GM21825 (cell line): ENCODE measurements around the gene PRR14.
"Not testable (repeated sequence)": the region's sequence is repeated elsewhere in the genome, so short reads cannot be mapped to it uniquely, and the experiment has no call there.

ENCODE experiments used
- ATAC-seq: cut with Tn5 transposase; IDR thresholded peaks from one replicate; pipeline ENCODE4 v1.9.1; 2021; ENCODE audit warnings: mild to moderate bottlenecking, moderate library complexity; ENCODE audit not compliant: unreplicated experiment

The PRR14 gene

DNA sequence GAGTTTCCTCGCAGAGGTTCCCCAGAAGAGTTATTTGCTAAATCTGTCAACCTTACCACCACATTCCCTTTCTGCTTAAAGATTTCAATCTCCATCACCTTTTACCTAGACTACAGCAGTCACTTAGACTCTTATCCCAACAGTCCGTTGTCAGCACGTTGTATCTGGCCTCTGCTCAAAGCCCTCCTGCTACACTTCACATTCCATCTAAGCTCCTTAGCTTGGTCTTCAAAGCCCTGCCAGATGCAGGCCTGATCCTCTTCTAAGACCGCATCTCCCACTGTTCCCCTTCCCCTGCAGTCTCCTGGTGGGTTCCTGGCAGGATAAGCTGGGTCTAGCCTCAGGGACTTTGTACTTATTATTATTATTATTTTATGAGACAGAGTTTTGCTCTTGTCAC is 37.9 kb downstream of the PRR14 start:
- ATAC-seq, result no peak

DNA sequence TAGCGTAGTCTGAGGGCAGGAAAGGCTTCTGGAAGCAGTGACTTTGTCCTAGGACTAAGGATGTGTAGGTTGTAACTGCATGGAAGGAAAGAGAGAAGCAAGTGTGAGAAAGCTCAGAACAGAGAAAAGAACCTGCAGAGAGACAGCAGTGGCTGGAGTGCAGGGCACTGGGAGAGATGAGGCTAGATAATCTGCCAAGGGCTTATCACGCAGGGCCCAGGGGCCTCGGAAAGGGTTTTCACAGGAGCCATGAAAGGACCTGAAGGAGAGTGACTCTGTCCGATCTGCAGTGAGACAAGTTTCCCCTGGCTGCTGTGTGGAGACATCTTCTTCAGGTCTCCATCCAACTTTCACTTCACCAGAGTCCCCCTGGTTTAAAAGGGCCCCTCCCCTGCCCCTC is 41.1 kb downstream of the PRR14 start:
- no peak for ATAC-seq

DNA sequence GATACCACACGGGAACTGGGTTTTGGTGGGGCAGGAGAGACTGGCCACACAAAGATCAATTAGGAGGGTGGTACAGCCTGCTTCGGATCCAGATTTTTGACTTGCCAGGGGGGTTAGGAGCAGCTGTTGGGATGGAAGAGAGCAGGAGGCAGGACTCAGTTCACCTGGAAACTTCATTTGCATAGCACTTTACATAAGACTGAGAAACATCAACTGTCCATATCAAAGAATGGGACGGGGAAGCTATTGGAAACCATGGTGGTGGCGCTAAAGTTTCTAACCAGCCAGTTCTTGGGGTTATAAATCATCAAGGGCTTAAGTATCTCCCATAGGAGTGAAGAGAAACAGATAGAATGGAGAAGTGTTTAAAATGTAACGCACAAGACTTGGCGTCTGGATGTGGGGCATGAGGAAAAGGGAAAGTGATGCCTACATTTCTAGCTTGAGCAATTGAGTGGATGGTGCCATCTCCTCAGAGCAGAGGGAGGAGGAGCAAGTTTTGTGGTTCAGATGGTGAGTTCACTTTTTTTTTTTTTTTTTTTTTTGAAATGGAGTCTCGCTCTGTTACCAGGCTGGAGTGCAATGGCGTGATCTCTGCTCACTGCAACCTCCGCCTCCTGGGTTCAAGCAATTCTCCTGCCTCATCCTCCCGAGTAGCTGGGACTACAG is 41.8 kb downstream of the PRR14 start:
- ATAC-seq, result no peak

DNA sequence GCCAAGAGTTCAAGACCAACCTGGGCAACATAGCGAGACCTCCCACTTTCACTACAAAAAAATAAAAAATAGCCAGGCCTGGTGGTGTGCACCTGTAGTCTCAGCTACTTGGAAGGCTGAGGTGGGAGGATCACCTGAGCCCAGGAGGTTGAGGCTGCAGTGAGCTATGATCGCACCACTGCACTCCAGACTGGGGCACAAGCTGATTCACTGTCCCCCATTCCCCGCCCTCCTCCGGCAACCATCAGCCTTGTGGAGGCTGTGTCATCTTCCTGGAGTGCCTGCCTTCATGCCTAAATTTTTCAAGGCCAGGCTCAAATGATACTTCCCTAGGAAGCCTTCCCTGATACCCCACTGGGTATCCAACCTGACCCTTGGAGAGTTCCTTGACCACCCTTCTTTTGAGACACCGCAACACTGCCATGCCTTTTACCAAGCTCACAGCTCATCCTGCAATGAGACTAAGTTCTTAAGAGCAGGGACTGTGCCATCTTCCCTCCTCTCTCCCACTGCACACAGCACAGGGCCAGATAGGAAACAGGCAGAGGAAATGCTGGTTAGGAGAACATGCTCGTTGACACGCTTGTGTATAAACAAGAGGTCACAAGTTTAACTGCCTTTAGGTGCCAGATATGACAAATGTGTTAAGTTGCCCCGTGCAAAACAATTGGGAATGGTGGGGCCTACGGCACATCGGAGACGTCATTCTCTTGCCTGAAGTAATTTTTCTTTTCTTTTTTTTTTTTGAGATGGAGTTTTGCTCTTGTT is 44.4 kb downstream of the PRR14 start:
- no peak for ATAC-seq

DNA sequence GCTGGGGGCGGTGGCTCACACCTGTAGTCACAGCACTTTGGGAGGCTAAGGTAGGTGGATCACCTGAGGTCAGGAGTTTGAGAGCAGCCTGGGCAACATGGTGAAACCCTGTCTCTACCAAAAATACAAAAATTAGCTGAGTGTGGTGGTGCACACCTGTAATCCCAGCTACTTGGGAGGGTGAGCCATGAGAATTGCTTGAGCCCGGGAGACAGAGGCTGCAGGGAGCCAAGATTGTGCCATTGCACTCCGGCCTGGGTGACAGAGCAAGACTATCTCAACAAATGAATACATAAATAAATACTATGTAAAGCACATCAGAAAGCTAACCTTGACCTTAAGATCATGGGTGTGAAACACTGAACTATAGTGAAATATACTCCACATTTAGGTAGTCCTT is 45.9 kb downstream of the PRR14 start:
- not testable (repeated sequence) for ATAC-seq

DNA sequence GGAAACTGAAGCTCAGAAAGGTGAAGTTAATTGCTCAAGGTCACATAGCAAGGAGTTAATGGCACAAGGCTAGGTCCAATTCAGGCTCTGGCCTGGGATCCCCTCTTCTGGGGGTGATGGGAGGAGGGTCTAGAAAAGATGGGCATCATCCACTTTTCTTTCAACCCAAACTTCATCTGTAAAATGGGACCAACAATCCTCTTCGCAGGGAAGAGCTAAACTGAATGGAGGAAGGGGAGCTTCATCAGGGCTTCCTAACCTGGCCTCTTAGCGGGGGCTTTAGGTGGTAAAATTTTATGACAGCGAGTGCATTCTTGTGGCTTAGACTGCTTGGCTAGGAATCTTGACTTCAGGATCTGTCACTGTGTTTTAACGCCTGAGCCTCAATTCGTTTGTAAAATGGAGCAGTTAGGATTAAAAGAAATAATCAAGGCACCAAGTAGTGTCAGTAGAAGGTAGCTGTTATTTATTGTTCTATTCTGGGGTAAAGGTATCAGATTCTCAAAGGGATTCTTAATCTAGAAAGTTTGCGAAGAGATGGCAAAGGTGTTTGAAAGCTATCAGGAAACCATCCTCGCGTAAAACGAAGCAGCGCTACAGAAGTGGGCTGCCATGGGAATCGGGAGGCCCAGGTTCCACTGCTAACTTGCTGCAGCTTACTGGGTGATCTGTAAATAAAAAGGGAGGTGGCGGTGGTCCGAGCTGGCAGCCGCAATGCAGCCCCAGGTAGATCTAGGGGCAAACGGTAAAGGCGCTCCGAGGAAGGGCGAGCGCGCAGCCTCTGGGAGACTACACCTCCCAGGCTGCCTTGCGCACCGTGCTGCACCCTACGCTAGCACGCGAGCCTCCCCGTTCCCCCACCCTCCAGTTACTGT is 46.7 kb downstream of the PRR14 start:
- ATAC-seq, result peak; percentile 85

DNA sequence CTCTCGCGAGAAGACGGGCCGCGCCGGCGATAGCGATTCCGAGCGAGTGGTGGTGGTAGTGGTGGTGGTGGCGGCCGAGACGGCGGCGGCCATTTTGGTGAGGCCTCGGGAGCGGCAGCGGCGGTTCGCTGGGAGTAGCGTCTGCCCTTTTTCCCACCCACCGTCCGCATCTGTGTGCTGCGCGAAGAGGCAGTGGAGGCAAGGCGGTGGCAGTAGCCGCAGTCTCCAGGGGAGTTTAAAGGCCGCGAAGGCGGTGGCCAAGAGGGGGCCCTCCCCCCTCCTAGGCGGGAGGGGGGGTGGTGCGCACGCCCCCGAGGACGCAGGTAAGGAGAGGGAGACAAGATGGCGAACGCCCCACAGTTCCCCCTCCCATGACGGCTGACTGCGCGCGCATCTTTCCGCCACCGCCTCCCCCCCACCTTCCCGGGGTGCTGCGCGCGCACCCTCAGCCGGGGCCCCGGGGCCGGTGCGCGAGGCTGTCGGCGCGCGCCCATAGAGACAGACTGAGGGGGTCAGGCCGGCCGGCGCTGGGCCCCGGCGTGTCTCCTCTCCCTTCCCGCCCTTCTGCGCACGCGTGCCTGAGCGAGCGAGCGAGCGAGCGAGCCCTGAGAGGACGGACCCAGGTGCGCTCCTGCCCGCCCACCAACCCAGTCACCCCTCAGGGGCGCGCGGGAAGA is 47.5 kb downstream of the PRR14 start:
- ATAC-seq, result peak; percentile 57

DNA sequence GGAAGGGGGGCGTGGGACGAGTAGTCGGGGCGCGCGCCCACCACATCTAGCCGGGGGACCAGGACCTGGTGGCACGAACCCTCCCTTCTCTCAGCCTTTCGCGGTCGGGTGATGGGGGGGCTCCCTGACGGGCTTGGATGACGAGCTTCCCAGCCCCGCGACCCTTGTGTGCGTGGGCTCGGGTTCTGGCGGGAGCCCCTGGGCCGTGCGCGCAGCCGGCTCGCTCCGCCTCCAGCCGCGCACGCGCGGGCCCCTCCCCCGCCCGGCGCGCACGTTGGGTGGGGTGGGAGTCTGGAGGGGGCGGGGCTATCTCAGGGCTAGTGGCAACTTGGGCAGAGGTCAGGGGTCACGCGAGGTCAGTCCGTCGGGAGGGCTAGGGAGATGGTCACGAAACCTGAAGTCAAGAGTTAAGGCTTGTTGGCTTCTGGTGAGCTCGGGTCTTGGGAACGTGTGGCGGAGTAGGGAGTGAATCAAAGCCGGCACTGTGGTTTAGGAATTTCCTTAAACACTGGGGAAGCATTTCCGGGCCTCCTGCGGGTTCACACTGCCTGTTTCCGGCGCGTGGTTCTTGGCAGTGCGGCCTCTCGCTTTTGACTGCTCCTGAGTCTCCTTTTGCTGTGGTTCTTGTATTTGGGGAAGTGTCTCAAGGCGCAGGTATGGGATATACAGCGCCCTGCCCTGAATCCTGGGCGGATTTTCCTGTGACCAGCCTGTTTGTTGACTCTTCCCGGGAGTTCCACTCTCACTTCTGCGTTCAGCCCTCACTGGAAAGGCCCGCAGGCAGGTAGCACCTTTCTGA is 48.3 kb downstream of the PRR14 start, which contains the start of gene SRCAP:
Gene SRCAP (plus strand): TSS at position 356 of the 799 bp plus-strand sequence. CDS start 1,654 bp downstream, outside the sequence.
- ATAC-seq, result peak; percentile 35

DNA sequence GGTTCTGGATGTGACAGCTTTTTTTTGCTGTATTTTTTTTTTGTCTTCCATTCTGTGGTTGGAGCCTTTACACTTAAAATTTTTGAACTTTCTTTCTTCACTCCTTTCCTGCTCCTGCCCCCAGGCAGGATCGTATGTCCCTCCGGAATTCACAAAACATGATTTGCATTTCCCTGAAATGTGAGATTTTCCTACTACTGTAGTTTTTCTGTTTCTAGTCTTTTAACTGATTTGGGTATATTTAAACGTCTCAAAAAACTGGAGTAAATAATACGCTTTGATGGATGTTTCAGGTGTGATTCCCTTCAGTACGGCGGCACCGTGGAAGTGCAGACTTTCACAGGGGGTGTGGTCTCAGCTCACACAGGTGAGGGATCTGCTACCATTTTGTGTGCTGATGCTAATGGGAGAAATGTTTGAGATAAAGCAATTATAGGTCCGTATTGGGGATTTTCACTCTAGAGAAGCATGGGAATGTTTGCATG is 48.9 kb downstream of the PRR14 start:
- no peak for ATAC-seq

DNA sequence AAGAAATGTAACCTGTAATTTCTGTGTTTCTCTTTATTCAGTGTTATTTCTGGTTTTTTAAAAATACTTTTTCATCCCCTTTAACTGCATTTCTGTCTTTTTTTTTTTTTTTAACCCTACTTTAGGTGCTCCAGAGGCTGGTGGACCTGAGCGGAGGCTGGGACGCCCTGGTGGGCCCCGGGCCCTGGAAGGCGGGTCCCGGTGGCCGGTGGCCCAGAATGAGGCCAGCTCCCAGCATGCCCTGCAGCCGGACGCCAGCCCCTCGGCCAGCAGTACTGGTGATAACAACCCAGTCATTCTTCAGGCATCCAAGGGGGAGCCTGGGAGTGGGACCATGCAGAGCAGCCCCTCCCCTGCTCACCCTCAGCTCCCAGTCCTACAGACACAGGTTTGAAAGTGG is 49.7 kb downstream of the PRR14 start:
- ATAC-seq, result no peak

DNA sequence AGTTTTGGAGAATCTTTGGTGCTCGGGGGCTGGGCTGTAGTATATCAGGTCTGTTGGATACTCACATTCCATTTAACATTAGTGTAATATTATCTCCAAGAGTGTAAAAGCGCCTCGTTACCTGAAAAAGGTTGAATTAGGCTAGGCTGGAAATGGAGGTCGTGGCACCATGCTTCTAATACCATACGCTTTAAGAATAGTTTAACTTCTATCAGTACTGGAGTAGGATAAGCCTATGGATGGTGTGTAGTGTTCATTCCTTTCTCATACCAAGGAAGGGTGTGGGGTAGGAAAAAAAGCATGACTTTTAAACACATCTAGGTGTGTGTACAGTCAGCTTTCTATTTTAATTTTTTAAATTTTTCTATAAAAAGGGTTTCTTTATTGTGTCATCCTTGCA is 50.2 kb downstream of the PRR14 start:
- ATAC-seq, result no peak

DNA sequence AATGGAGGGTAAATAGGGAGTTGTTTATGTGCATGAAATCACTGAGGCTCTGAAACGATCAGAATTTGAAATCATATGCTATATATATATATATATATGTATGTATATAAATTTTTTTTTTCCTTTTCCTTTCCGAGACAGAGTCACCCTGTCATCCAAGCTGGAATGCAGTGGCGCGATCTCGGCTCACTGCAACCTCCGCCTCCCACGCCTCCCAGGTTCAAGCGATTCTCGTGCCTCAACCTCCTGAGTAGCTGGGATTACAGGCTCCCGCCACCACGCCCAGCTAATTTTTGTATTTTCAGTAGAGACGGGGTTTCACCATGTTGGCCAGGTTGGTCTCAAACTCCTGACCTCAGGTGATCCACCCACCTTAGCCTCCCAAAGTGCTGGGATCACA is 52.3 kb downstream of the PRR14 start:
- ATAC-seq, result not testable (repeated sequence)

DNA sequence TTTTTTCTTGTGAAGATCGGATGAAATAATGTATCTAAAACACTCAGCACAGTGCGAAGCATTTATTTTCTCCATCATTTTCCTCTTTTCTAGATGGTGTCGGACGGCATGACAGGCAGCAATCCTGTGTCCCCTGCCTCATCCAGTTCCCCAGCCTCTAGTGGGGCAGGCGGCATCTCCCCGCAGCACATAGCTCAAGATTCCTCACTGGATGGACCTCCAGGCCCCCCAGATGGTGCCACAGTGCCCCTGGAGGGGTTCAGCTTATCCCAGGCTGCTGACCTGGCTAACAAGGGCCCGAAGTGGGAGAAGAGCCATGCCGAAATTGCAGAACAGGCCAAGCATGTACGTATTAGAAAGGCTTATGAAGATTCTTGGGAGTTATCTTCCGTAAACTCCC is 53.2 kb downstream of the PRR14 start:
- ATAC-seq, result no peak
